HG03159 (cell line): ENCODE measurements around the gene KMT2B.
"Not testable (repeated sequence)": the region's sequence is repeated elsewhere in the genome, so short reads cannot be mapped to it uniquely, and the experiment has no call there.

Source experiments
- ATAC-seq: cut with Tn5 transposase; IDR thresholded peaks from one replicate; pipeline ENCODE4 v1.9.1; 2021; ENCODE audit warnings: mild to moderate bottlenecking, moderate library complexity; ENCODE audit not compliant: unreplicated experiment

The KMT2B gene

DNA sequence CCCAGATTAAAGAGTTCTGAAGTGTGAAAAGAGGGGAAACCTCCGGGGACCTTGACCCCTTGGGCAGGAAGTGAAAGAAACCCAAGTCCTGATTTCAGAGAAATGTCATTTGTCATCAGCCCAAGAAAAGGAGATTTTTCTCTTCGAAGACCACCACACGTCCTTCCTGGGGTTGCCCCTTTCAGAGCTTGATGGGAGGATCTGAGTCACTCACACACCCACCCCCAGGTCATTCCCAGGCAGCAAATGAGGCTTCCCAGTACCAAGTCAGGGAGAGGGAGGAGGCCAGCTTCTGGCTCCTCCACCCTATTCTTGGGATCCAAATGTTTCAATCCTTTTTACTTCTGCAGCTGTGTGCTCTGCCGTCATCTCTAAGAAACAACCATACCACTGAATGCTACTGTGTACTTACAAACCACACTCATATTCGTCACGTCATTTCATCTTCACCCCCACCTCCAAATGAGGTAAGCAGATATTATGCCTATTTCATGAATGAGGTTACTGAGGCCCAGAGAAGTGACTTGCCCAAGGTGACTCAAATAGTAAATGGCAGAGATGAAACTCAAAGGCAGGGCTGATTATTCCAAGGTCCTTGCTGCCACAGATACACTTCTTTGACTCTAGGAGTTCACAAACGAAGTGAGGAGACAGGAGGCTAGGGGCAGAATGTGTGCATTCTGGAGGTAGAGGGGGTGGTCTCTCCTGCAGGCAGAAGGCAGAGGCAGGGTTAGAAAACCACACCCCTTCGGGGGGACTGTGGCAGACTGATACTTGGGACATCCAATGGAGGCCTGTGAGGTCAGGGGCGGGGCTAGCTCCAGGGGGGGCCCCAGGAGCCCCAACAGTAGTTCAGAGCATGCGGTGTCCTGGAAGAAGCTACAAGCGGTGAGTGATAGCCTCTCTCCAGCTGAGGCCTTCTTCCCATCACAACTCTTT, 5.0 kb upstream of the KMT2B start:
- no peak for ATAC-seq

GRCh38 chr19:35713506-35713850, 4.3 kb upstream of the KMT2B start:
- ATAC-seq, result no peak

DNA sequence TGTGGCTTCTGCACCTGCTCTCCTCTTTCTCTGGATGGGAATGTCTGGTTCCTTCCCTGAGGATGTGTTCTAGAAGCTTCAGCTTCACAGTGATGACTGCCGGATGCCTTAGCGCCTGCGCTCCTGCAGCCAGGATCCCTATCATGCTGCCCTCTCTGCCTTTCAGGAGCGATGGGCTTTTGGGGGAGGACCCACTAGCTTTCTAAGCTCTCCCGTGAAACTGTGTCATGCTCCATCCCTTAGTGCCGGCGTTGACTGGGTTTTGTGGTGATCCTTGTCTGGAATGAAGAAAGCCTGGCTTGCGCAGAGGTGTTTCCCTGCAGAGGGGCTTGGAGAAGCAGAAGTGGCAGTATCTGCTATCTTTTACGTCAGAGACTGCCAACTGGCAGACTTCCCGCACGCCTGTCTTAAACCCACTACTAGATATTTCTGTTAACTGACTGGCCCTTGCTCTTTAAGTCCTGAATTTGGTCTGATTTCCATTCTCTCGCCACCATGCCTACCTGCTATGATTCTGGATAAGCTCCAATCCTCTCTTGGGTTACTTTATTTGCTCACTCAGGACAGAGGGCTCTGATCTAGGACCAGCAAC, 3.8 kb upstream of the KMT2B start:
- no peak for ATAC-seq

DNA sequence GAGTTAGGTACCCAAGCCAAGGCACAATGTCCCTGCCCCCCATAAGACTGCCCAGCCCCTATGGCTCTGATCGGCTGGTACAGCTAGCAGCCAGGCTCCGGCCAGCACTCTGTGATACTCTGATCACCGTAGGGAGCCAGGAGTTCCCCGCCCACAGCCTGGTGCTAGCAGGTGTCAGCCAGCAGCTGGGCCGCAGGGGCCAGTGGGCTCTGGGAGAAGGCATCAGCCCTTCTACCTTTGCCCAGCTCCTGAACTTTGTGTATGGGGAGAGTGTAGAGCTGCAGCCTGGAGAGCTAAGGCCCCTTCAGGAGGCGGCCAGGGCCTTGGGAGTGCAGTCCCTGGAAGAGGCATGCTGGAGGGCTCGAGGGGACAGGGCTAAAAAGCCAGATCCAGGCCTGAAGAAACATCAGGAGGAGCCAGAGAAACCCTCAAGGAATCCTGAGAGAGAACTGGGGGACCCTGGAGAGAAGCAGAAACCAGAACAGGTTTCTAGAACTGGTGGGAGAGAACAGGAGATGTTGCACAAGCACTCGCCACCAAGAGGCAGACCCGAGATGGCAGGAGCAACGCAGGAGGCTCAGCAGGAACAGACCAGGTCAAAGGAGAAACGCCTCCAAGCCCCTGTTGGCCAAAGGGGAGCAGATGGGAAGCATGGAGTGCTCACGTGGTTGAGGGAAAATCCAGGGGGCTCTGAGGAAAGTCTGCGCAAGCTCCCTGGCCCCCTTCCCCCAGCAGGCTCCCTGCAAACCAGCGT, 3.0 kb upstream of the KMT2B start:
- ATAC-seq, result no peak

DNA sequence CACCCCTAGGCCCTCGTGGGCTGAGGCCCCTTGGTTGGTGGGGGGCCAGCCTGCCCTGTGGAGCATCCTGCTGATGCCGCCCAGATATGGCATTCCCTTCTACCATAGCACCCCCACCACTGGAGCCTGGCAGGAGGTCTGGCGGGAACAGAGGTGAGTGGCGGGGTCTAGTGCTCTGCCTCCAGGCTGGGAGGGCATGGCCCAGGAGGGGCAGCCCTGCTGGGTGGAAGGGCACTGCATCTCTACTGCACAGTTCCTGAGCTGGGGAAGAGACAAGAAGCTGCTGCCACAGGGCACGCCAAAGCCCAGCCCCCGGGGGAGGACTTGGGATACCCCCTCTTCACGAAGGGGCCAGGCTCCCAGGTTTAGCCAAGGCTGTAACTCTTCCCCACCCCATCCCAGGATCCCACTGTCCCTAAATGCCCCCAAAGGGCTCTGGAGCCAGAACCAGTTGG, 2.4 kb upstream of the KMT2B start:
- ATAC-seq, result no peak

GRCh38 chr19:35715981-35716800, 1.6 kb upstream of the KMT2B start:
- ATAC-seq, result no peak

GRCh38 chr19:35716801-35717664, 770 bp upstream of the KMT2B start:
- ATAC-seq, result peak; percentile 55

DNA sequence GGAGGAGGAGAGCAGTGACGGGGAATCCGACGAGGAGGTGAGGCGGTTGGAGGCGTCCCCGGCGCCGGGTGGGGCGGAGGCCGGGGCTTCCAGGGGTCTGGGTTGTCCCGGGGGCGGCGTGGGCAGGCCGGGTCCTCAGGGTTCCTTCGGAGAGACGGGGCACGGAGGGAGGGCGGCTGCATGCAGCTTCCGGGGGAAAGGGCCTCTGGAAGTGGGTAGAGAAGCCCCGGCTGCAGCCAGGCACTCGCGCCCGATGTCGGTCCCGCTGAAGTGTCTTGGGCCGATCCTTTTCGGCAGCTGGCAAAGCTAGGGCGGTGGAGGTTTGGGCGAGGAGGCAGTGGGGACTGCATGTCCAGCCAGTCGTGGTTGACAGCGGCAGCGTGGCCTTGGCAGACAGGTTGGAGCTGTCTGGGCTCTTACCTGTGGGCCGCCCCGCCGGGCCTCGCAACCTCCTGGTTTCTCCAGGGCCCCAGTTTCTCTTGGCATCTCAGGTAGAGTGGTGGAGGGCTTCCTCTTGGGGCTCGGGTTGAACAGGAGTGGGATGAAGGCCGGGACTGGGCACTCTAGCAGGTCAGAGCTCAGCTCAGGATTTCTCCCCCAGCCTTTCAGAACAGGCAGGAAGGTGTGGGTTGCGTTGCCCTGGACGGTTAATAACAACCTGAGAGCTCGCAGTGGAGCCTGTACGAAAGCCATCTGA, 690 bp downstream of the KMT2B start:
- ATAC-seq, result peak; percentile 4

DNA sequence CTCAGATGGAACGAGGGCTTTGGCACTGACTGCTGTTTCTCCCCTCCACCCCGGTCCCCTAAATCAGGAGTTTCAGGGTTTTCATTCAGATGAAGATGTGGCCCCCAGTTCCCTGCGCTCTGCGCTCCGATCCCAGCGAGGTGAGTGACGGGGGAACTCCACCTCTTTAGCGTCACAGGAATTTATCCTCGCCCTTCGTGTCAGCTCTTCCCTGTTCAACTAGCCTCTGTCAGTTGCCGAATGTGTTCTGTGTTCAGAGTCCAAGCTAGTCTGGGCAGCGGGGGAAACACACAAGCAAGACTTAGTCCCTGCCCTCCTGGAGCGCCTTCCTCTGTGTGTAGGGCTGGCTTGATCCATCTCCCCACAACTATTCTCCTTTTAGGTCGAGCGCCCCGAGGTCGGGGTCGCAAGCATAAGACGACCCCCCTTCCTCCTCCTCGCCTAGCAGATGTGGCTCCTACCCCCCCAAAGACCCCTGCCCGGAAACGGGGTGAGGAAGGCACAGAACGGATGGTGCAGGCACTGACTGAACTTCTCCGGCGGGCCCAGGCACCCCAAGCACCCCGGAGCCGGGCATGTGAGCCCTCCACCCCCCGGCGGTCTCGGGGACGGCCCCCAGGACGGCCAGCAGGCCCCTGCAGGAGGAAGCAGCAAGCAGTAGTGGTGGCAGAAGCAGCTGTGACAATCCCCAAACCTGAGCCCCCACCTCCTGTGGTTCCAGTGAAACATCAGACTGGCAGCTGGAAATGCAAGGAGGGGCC, 1.8 kb downstream of the KMT2B start:
- no peak for ATAC-seq

GRCh38 chr19:35720163-35720524, 2.3 kb downstream of the KMT2B start:
- no peak for ATAC-seq

GRCh38 chr19:35720648-35721047, 2.8 kb downstream of the KMT2B start:
- ATAC-seq, result no peak

DNA sequence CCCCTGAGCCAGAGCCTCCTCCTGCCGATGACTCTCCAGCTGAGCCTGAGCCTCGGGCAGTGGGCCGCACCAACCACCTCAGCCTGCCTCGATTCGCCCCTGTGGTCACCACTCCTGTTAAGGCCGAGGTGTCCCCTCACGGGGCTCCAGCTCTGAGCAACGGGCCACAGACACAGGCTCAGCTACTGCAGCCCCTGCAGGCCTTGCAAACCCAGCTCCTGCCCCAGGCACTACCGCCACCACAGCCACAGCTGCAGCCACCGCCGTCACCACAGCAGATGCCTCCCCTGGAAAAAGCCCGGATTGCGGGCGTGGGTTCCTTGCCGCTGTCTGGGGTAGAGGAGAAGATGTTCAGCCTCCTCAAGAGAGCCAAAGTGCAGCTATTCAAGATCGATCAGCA, 3.6 kb downstream of the KMT2B start:
- ATAC-seq, result no peak

DNA sequence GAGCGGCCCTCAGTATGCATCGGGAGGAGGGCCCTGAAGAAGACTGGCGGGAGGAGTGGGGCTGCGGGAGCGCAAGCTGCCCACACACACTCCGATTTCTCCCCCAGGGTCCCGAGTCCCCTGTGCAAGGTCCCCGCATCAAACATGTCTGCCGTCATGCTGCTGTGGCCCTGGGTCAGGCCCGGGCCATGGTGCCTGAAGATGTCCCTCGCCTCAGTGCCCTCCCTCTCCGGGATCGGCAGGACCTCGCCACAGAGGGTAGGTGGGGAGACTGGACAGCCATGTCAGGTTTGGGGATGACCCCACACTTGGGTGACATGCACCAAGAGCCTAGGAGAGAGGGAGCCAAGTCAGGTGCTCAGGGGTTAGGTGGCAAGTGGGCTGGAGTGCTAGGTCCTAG, 4.7 kb downstream of the KMT2B start:
- no peak for ATAC-seq

DNA sequence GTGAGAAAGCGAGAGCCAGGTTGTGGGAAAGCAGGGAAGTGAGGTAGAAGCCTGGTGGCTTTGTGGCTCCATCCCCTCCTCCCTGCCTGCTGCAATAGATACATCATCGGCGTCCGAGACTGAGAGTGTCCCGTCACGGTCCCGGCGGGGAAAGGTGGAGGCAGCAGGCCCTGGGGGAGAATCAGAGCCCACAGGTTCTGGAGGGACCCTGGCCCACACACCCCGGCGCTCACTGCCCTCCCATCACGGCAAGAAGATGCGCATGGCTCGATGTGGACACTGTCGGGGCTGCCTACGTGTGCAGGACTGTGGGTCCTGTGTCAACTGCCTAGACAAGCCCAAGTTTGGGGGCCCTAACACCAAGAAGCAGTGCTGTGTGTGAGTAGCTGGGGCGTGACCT, 5.1 kb downstream of the KMT2B start:
- ATAC-seq, result no peak

DNA sequence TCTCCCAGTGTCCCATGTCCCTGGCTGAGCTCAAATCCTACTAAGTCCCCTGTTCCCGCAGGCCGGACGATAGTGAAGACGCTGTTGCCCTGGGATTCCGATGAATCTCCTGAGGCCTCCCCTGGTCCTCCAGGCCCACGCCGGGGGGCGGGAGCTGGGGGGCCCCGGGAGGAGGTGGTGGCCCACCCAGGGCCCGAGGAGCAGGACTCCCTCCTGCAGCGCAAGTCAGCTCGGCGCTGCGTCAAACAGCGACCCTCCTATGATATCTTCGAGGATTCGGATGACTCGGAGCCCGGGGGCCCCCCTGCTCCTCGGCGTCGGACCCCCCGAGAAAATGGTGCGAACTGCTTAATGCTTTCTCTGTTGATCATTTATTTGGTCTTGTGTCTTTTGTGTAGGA, 5.9 kb downstream of the KMT2B start:
- no peak for ATAC-seq

GRCh38 chr19:35724132-35724531, 6.3 kb downstream of the KMT2B start:
- not testable (repeated sequence) for ATAC-seq

DNA sequence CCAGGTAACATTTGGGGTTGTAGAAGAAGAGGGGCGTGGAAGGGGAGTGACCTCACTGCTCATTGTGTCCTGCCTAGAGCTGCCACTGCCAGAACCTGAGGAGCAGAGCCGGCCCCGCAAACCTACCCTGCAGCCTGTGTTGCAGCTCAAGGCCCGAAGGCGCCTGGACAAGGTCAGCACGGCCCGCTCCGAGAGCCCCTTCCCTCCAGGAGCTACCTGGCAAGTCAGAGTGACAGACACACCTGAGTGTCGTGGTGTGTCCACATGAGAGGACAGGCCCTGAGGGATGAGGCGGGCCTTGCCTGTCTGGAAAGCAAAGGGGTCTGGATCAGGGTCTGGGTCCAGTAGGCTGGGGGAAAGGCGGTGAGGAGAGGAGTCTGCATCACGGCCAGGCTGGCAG, 6.8 kb downstream of the KMT2B start:
- ATAC-seq, result no peak

DNA sequence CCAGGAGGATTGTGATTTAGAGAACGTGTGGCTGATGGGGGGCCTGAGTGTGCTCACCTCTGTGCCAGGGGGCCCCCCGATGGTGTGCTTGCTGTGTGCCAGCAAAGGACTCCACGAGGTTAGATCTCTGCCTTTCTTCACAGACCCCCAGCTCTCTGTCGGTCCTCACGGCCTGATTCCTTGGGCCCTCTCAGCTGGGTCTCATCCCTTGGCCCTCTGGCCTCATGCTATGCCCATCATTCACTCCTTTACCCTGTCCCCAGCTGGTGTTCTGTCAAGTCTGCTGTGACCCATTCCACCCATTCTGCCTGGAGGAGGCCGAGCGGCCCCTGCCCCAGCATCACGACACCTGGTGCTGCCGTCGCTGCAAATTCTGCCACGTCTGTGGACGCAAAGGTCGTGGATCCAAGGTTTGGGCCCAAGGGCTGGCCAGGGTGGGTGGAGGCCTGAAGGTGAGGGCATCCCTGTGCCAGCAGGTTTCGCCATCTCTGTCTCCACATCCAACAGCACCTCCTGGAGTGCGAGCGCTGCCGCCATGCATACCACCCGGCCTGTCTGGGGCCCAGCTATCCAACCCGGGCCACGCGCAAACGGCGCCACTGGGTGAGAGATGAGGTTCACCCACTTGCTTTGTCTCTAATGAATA, 7.5 kb downstream of the KMT2B start:
- no peak for ATAC-seq
